Measurements from ENCODE around the gene PGA3.
"Not testable (repeated sequence)": the region's sequence is repeated elsewhere in the genome, so short reads cannot be mapped to it uniquely, and the experiment has no call there.

The PGA3 gene

GRCh38 chr11:61211327-61211952 is 8.1 kb downstream of the PGA3 start:
- not testable (repeated sequence) for DNase-seq

- DNase-seq = not testable (repeated sequence)
Measured at GRCh38 chr11:61212202-61212601, 8.9 kb downstream of the PGA3 start.

GRCh38 chr11:61213711-61214324 is 10.5 kb downstream of the PGA3 start:
- DNase-seq = not testable (repeated sequence)

GRCh38 chr11:61218306-61218705 is 15.0 kb downstream of the PGA3 start:
- not testable (repeated sequence) for DNase-seq

GRCh38 chr11:61219016-61219415 is 15.7 kb downstream of the PGA3 start:
- DNase-seq = not testable (repeated sequence)

GRCh38 chr11:61222047-61222446 is 18.7 kb downstream of the PGA3 start, which contains the start of gene PGA4:
Gene PGA4 (plus strand): TSS chr11:61222347. CDS start chr11:61222401, 54 bp downstream.
- not testable (repeated sequence) for DNase-seq

GRCh38 chr11:61222692-61223091 is 19.4 kb downstream of the PGA3 start:
- DNase-seq = not testable (repeated sequence)

GRCh38 chr11:61226457-61227137 is 23.3 kb downstream of the PGA3 start:
- not testable (repeated sequence) for DNase-seq

GRCh38 chr11:61229458-61229857 is 26.1 kb downstream of the PGA3 start:
- not testable (repeated sequence) for DNase-seq

- DNase-seq = not testable (repeated sequence)
Measured at GRCh38 chr11:61231033-61231432, 27.7 kb downstream of the PGA3 start.

GRCh38 chr11:61231585-61231984 is 28.3 kb downstream of the PGA3 start:
- not testable (repeated sequence) for DNase-seq

- not testable (repeated sequence) for DNase-seq
Measured at GRCh38 chr11:61232548-61233145, 29.3 kb downstream of the PGA3 start.

GRCh38 chr11:61237130-61237529 is 33.8 kb downstream of the PGA3 start:
- not testable (repeated sequence) for DNase-seq

- not testable (repeated sequence) for DNase-seq
Measured at GRCh38 chr11:61240288-61240687, 37.0 kb downstream of the PGA3 start.

GRCh38 chr11:61240875-61241274 is 37.6 kb downstream of the PGA3 start, which contains the start of gene PGA5:
Gene PGA5 (plus strand): TSS chr11:61241175. CDS start chr11:61241227, 52 bp downstream.
- not testable (repeated sequence) for DNase-seq

- DNase-seq = not testable (repeated sequence)
Measured at GRCh38 chr11:61241526-61241925, 38.2 kb downstream of the PGA3 start.

GRCh38 chr11:61245284-61245964 is 42.1 kb downstream of the PGA3 start:
- DNase-seq = not testable (repeated sequence)

GRCh38 chr11:61248071-61248470 is 44.8 kb downstream of the PGA3 start:
- DNase-seq = not testable (repeated sequence)

- DNase-seq = not testable (repeated sequence)
Measured at GRCh38 chr11:61249201-61249600, 45.9 kb downstream of the PGA3 start.

- not testable (repeated sequence) for DNase-seq
Measured at GRCh38 chr11:61250796-61251765, 47.8 kb downstream of the PGA3 start.

- DNase-seq = not testable (repeated sequence)
Measured at GRCh38 chr11:61252332-61252731, 49.0 kb downstream of the PGA3 start.

Measured in CD4-positive, alpha-beta T cell treated with Interferon alpha-2 for 1 hour (primary cell).